ENCODE measurements around the gene CLUH.
A peak's percentile ranks its signal among the peaks of the same experiment; 100 is the strongest.

CLUH gene, protein sequence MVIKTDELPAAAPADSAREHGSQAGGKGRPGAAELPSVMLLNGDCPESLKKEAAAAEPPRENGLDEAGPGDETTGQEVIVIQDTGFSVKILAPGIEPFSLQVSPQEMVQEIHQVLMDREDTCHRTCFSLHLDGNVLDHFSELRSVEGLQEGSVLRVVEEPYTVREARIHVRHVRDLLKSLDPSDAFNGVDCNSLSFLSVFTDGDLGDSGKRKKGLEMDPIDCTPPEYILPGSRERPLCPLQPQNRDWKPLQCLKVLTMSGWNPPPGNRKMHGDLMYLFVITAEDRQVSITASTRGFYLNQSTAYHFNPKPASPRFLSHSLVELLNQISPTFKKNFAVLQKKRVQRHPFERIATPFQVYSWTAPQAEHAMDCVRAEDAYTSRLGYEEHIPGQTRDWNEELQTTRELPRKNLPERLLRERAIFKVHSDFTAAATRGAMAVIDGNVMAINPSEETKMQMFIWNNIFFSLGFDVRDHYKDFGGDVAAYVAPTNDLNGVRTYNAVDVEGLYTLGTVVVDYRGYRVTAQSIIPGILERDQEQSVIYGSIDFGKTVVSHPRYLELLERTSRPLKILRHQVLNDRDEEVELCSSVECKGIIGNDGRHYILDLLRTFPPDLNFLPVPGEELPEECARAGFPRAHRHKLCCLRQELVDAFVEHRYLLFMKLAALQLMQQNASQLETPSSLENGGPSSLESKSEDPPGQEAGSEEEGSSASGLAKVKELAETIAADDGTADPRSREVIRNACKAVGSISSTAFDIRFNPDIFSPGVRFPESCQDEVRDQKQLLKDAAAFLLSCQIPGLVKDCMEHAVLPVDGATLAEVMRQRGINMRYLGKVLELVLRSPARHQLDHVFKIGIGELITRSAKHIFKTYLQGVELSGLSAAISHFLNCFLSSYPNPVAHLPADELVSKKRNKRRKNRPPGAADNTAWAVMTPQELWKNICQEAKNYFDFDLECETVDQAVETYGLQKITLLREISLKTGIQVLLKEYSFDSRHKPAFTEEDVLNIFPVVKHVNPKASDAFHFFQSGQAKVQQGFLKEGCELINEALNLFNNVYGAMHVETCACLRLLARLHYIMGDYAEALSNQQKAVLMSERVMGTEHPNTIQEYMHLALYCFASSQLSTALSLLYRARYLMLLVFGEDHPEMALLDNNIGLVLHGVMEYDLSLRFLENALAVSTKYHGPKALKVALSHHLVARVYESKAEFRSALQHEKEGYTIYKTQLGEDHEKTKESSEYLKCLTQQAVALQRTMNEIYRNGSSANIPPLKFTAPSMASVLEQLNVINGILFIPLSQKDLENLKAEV (N-terminal part only)

DNA sequence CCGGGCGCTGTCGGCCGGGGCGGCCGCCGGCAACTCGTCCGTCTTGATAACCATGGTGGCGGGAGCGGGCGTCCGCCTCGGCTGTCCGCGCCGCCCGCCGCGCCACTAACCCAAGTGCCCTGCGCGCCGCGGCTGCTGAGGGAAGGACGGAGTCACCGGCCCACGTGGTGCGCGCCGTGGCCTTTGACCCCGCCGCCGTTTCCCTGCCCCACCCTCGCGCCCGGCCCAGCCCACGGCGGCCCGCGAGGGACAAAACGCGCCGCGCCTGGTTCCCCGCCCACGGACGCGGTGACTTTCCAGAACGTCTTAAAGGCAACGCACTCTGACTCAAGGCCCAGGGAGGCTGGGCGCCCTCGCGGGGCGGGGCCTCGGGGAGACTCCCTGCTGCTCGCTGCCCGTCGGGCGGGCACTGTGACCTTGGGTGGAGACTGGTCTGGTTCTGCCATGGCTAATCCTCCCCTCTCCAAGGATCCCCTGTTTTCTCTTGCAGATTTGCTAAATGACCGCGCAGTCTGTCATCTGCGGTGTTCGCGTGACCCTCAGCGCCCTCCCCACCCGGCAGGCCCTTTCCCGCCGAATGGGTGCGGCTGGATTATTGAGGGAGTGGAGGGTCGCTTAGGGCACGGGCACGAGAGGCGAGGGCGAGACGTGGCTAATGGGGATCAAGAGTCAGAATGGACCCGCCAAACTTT, at the start of gene CLUH:
CLUH (minus strand) TSS at position 157 of the 692 bp plus-strand sequence; CDS start at position 54, 103 bp downstream.
- ChIA-PET CTCF (no interaction called here), POLR2A (interaction anchor here (1.0 kb wide), 1 partner anchor 1675 kb away, joined by 5 read pairs; no protein-coding TSS in a partner anchor)
- TF ChIP-seq, protein P1, sequence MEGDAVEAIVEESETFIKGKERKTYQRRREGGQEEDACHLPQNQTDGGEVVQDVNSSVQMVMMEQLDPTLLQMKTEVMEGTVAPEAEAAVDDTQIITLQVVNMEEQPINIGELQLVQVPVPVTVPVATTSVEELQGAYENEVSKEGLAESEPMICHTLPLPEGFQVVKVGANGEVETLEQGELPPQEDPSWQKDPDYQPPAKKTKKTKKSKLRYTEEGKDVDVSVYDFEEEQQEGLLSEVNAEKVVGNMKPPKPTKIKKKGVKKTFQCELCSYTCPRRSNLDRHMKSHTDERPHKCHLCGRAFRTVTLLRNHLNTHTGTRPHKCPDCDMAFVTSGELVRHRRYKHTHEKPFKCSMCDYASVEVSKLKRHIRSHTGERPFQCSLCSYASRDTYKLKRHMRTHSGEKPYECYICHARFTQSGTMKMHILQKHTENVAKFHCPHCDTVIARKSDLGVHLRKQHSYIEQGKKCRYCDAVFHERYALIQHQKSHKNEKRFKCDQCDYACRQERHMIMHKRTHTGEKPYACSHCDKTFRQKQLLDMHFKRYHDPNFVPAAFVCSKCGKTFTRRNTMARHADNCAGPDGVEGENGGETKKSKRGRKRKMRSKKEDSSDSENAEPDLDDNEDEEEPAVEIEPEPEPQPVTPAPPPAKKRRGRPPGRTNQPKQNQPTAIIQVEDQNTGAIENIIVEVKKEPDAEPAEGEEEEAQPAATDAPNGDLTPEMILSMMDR (IDR thresholded peaks at IDR 0.05; ENCODE audit: control extremely low read depth, extremely low read depth, low read depth, missing control alignments), result no peak
- peak; percentile 99 for DNase-seq (ENCODE audit: extremely low spot score)

DNA sequence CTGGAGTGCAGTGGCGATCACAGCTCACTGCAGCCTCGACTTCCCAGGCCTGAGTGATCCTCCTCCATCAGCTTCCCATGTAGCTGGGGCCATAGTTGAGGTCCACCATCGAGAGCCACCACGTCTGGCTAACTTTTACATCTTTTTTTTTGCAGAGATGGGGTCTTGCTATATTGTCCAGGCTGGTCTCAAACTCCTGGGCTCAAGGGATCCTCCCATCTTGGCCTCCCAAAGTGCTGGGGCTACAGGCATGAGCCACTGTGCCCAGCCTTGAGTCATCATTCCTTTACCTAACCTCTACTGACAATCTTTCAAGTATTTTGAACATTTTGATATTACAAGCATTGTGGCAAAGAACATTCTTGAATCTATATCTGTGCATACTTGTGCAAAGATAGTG, 47.3 kb upstream of the CLUH start:
- POLR2A ChIA-PET, result no interaction called here
- DNase-seq (ENCODE audit: extremely low spot score), result no peak
- CTCF ChIA-PET, result no interaction called here
- TF ChIP-seq, protein P1 (IDR thresholded peaks at IDR 0.05; ENCODE audit: control extremely low read depth, extremely low read depth, low read depth, missing control alignments), result no peak

DNA sequence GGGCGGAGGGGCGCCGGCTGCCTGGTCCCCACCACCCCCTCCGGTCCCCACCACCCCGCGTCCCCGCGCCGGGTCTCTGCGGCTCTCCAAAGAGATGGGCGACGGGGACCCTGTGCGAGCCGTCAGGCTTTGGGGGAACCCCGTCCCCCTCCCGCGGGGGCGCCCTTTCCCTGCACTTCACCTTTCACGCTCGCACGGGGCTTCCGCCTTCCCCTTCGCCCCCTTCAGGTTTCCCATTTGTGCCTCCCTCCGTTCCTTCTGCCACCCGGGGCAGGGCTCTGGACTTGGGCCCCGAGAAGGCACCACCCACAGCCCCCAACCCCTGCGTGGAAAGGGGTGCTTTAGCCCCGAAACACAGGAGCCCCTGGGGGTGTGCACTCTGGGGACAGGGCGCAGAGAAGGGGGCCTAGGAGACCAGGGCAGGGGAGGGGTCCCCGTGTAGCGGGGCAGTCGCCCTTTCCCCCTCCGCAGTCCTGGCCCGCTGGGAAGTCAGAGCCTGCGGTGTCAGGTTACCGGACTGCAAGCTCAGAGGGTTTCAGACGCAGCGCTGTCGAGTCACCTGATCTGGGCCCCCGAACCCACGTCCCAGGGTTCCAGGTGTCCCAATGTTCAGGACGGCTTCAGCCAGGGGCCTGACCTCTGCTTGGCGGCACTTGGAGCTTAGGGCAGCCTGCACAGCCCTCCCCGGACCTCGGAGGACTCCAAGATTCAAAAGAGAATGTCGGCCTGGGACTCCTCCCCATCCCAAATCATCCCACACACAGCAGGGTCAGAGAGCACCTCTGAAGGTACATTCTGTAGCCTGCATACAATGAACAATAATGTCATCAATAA, 44.5 kb upstream of the CLUH start:
- CTCF ChIA-PET, result no interaction called here
- POLR2A ChIA-PET, result no interaction called here
- no peak for DNase-seq (ENCODE audit: extremely low spot score)
- TF ChIP-seq, protein P1 (IDR thresholded peaks at IDR 0.05; ENCODE audit: control extremely low read depth, extremely low read depth, low read depth, missing control alignments), result no peak

DNA sequence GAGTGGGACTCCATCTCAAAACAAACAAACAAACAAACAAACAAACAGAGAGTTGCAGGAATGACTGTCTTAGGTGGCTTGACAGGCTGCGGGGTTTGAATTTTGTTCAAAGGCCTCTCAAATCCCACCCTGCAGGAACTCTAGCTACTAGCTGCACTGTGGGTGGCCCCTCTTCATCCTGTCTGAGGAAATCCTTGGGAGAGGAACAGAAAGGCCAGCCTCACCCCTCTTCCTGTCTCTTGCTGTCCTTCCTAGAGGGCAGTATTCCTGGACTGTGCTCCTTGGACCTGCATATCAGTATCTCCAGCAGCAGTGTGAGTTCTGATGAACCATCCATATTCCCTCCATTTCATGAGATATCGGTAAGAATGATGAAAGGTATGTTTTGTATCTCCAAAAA, 39.9 kb upstream of the CLUH start:
- ChIA-PET POLR2A (no interaction called here), CTCF (no interaction called here)
- TF ChIP-seq, protein P1 (IDR thresholded peaks at IDR 0.05; ENCODE audit: control extremely low read depth, extremely low read depth, low read depth, missing control alignments), result no peak
- no peak for DNase-seq (ENCODE audit: extremely low spot score)

DNA sequence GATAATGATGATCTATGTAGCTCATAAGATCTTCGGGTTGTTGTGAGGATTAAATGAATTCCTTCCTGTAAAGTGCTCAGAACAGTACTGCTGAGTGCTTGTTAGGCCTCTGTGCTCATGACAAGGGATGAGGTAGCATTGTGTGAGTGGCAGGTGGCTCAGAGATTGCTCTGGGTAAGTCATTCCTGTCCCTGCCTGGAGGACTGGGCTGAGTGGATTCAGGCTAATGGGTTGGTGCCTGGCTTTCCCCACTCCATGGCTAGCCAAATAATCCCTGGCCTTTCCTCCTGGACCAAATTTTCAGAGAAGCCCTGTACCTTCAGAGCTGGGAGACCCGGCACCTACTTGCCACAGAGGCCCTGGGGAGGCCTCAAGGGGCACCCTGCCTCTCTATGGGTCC, 39.2 kb upstream of the CLUH start:
- TF ChIP-seq, protein P1 (IDR thresholded peaks at IDR 0.05; ENCODE audit: control extremely low read depth, extremely low read depth, low read depth, missing control alignments), result no peak
- ChIA-PET CTCF (no interaction called here), POLR2A (no interaction called here)
- no peak for DNase-seq (ENCODE audit: extremely low spot score)

All from GM10248 (cell line).